AG04449 (cell line): ENCODE measurements around the gene TBC1D1.

Source experiments
- CTCF ChIA-PET: fragments of 350-600 bp; formaldehyde crosslinking; extraction: SDS; loops from one replicate; lab custom pipeline; 2021; ENCODE audit warnings: antibody characterized with exemption; lab: Yijun Ruan, JAX
- POLR2A ChIA-PET: fragments of 400-600, 350-600 bp; formaldehyde crosslinking; extraction: SDS; loops from one replicate; lab custom pipeline; 2020; ENCODE audit warnings: antibody characterized with exemption, inconsistent platforms; lab: Yijun Ruan, JAX
- DNase-seq: peaks from one replicate; pipeline ENCODE4 v3.0.0-alpha.2; 2010; ENCODE audit warnings: low read depth, low spot score
- H3K4me3 ChIP-seq: 2 replicates; pipeline ENCODE4 v1.5.1; 2011; ENCODE audit warnings: low read depth, mild to moderate bottlenecking, control low read depth, low read length
- CTCF ChIP-seq: IDR thresholded peaks from one replicate; pipeline ENCODE4 v1.5.1; 2011; ENCODE audit warnings: mild to moderate bottlenecking, moderate library complexity, low read length, control low read depth, inconsistent platforms; ENCODE audit not compliant: insufficient read depth; ENCODE audit errors: missing control alignments

The TBC1D1 gene

GRCh38 chr4:38097818-38098217, 206.9 kb downstream of the TBC1D1 start:
- DNase-seq: no peak
- ChIA-PET POLR2A (no interaction called here), CTCF (no interaction called here)
- no peak overlapping the region for H3K4me3 ChIP-seq
- no peak for TF ChIP-seq CTCF

- ChIA-PET CTCF (interaction anchor here (0.8 to 1.6 kb wide), 2 partner anchors 12 to 30 kb away, joined by 3 to 5 read pairs; no protein-coding TSS in a partner anchor), POLR2A (interaction anchor here (1.6 kb wide), 1 partner anchor 17 kb away, joined by 5 read pairs; no protein-coding TSS in a partner anchor)
Observed at GRCh38 chr4:38099020-38099600, 208.2 kb downstream of the TBC1D1 start.

GRCh38 chr4:38099908-38100407, 209.1 kb downstream of the TBC1D1 start:
- DNase-seq: peak; percentile 92
- H3K4me3 ChIP-seq: no peak overlapping the region
- ChIA-PET CTCF (interaction anchor here (0.7 to 1.6 kb wide), 4 partner anchors 14 to 31 kb away, joined by 3 to 5 read pairs (median 3); no protein-coding TSS in a partner anchor), POLR2A (interaction anchor here (0.7 to 1.6 kb wide), 2 partner anchors 14 to 17 kb away, joined by 3 to 5 read pairs; no protein-coding TSS in a partner anchor)
- TF ChIP-seq CTCF: no peak

More at GRCh38 chr4:38099020-38099600, 208.2 kb downstream of the TBC1D1 start:
- DNase-seq: no peak
- no peak overlapping the region for H3K4me3 ChIP-seq
- TF ChIP-seq CTCF: no peak

- TF ChIP-seq CTCF: no peak
- ChIA-PET CTCF (interaction anchor here (0.9 to 1.6 kb wide), 6 partner anchors 13 to 631 kb away, joined by 3 to 5 read pairs (median 4); no protein-coding TSS in a partner anchor), POLR2A (interaction anchor here (0.7 to 1.6 kb wide), 3 partner anchors 15 to 22 kb away, joined by 3 to 5 read pairs (median 3); no protein-coding TSS in a partner anchor)
- DNase-seq: no peak
- no peak overlapping the region for H3K4me3 ChIP-seq
Observed at GRCh38 chr4:38100474-38101255, 209.8 kb downstream of the TBC1D1 start.

GRCh38 chr4:38101563-38101962, 210.7 kb downstream of the TBC1D1 start:
- ChIA-PET POLR2A (interaction anchor here (0.8 kb wide), 2 partner anchors 19 to 23 kb away, joined by 3 read pairs; no protein-coding TSS in a partner anchor), CTCF (interaction anchor here (0.9 to 1.4 kb wide), 4 partner anchors 11 to 630 kb away, joined by 3 to 5 read pairs (median 4); no protein-coding TSS in a partner anchor)
- no peak for TF ChIP-seq CTCF
- no peak overlapping the region for H3K4me3 ChIP-seq
- peak; percentile 80 for DNase-seq
